CD4-positive, alpha-beta T cell (primary cell): ENCODE results near the gene F12. TPM values are rescaled to one million over a fixed set of nuclear protein-coding genes. Genes with fewer than 3 reads are reported as not detected.

ENCODE experiments used
- ATAC-seq: fragments of 200-7000 bp; cut with Tn5 transposase; one replicate; pipeline ENCODE4 v1.10.0; 2022; ENCODE audit warnings: mild to moderate bottlenecking; ENCODE audit not compliant: poor library complexity
- CTCF ChIA-PET: fragments of 350-600 bp; sonication (Branson Sonifier 250); formaldehyde crosslinking; loops from one replicate; lab custom pipeline; 2021; ENCODE audit warnings: antibody characterized with exemption, inconsistent platforms; lab: Charles Lee
- POLR2A ChIA-PET: fragments of 350-600 bp; sonication (Branson Sonifier 250); formaldehyde crosslinking; loops from one replicate; lab custom pipeline; 2021; ENCODE audit warnings: antibody characterized with exemption, inconsistent platforms; lab: Charles Lee
- DNase-seq, 14 experiments: peaks; one replicate each; pipeline ENCODE4 v3.0.0-alpha.2; 2013 to 2020; ENCODE audit warnings: mixed read lengths in 2 of 14
- H3K27ac ChIP-seq, 2 donors: one replicate each; pipeline versions ENCODE4 v1.5.1 to v1.7.0; 2013; ENCODE audit warnings: low read length in 2 of 2, low read depth in 1 of 2, mild to moderate bottlenecking in 1 of 2
- H3K27me3 ChIP-seq, 2 experiments: 1 replicate in 1 of 2; 2 replicates in 1 of 2; pipeline versions ENCODE4 v1.6.1 to v1.7.0; 2013; ENCODE audit warnings: low read length in 2 of 2, control low read depth in 1 of 2, mild to moderate bottlenecking in 1 of 2, moderate library complexity in 1 of 2; ENCODE audit not compliant: insufficient read depth in 2 of 2, control insufficient read depth in 1 of 2
- H3K36me3 ChIP-seq: one replicate; pipeline ENCODE4 v1.6.1; 2013; ENCODE audit warnings: low read length, control low read depth; ENCODE audit not compliant: insufficient read depth
- H3K4me1 ChIP-seq: one replicate; pipeline ENCODE4 v1.6.1; 2013; ENCODE audit warnings: low read length, control low read depth; ENCODE audit not compliant: insufficient read depth
- H3K4me3 ChIP-seq: one replicate; pipeline ENCODE4 v1.5.1; 2013; ENCODE audit warnings: mild to moderate bottlenecking, low read length, moderate library complexity
- H3K9me3 ChIP-seq, 2 experiments: 1 replicate in 1 of 2; 2 replicates in 1 of 2; pipeline versions ENCODE4 v1.6.1 to v1.7.0; 2013; ENCODE audit warnings: low read length in 2 of 2, mild to moderate bottlenecking in 2 of 2, control low read depth in 1 of 2, moderate library complexity in 1 of 2; ENCODE audit not compliant: control insufficient read depth in 1 of 2, insufficient read depth in 1 of 2
- H3K27ac Mint-ChIP-seq: one replicate; pipeline ENCODE4 v1.8.0; 2020; ENCODE audit warnings: mixed read lengths
- H3K27me3 Mint-ChIP-seq: one replicate; pipeline ENCODE4 v1.8.0; 2021; ENCODE audit warnings: mixed read lengths
- H3K36me3 Mint-ChIP-seq: one replicate; pipeline ENCODE4 v1.8.0; 2021; ENCODE audit warnings: low read depth, mixed read lengths
- H3K4me1 Mint-ChIP-seq: one replicate; pipeline ENCODE4 v1.8.0; 2021; ENCODE audit warnings: low read depth, mixed read lengths
- H3K4me3 Mint-ChIP-seq: one replicate; pipeline ENCODE4 v1.8.0; 2020; ENCODE audit warnings: mild to moderate bottlenecking, mixed read lengths
- H3K9me3 Mint-ChIP-seq: one replicate; pipeline ENCODE4 v1.8.0; 2020; ENCODE audit warnings: mixed read lengths
- CTCF ChIP-seq: fragments of 200-600 bp; IDR thresholded peaks from one replicate; pipeline ENCODE4 v1.8.0; 2022; ENCODE audit warnings: antibody characterized with exemption, mild to moderate bottlenecking
- intact Hi-C, 2 experiments: fragments of 100-400 bp; cut with DNase I in 1 of 2; cut with micrococcal nuclease in 1 of 2; formaldehyde crosslinking; loops; one replicate each; pipeline versions ENCODE4 v1.15.1 to v1.9.0; 2023 to 2025; cut with DNase I, micrococcal nuclease
- total RNA-seq, 174 experiments: library from RNA in 2 of 174; stranded (reverse) in 2 of 174; gene quantifications; one replicate each; pipeline ENCODE4 v1.2.3 and lab custom pipeline; 2021 to 2026

F12 gene
- total RNA-seq, 2 experiments from 2014 or later, result 0.20 to 0.60 TPM

DNA sequence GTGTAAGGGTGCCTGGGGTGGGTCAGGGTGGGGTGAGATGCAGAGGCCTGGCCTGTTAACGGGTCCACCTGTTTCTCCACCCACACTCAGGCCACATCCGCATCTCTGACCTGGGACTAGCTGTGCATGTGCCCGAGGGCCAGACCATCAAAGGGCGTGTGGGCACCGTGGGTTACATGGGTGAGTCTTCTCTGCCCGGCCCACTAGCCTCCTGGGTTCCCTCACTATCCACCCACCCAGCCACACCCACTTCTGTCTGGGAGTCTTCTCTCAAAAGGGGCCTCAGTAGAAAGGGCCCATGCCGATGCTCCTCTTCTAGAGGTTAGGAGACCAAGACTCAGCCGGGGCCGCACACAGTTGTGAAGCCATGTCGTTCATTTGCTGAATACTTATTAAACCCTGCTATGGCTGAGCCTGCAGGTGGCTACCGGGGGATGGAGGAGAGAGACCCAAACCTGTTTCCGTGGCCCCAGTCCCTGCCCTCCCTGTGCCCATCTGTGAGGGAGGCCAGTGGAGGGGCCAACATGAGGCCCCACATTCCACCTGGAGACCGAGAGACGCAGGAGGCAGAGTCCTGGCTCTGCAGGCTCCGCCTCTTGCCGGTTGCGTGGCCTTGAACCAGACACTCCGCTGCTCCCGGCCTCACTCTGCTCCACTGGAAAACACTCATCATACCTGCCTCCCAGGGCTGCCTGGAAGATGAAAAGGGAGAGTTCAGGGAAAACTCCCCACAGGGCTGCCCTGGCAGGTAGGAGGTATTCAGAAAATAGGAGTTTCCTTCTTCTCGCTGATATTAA lies 25.8 kb upstream of the F12 start:
- CTCF ChIA-PET, result interaction anchor here (1.3 to 2.4 kb wide), 2 partner anchors 31 to 45 kb away, joined by 4 to 16 read pairs; no protein-coding TSS in a partner anchor
- Mint-ChIP-seq H3K4me3 (peak overlapping the region; percentile 51), H3K9me3 (no peaks in the 10 kb centered on the region), H3K27me3 (no peaks in the 10 kb centered on the region), H3K36me3 (peaks cover 94% of the 10 kb centered on the region), H3K4me1 (peaks cover 80% of the 10 kb centered on the region), H3K27ac (peak overlapping the region; percentile 93)
- intact Hi-C loops, result no loop called here
- no peak for ATAC-seq
- H3K36me3 ChIP-seq, result peaks cover 95% of the 10 kb centered on the region
- no peak for TF ChIP-seq CTCF
- no peaks in the 10 kb centered on the region for H3K9me3 ChIP-seq
- peak in 1 of 14 experiments; percentile 7 for DNase-seq
- H3K27me3 ChIP-seq, result no peaks in the 10 kb centered on the region
- POLR2A ChIA-PET, result interaction anchor here (1.2 to 12.6 kb wide), 4 partner anchors 8 to 29 kb away, joined by 4 to 661 read pairs (median 128); partner anchors contain the start of genes F12, GRK6 and PRR7
- peak overlapping the region; percentile 87 to 92 for H3K27ac ChIP-seq
- H3K4me1 ChIP-seq, result peaks cover 100% of the 10 kb centered on the region
- no peak overlapping the region for H3K4me3 ChIP-seq

DNA sequence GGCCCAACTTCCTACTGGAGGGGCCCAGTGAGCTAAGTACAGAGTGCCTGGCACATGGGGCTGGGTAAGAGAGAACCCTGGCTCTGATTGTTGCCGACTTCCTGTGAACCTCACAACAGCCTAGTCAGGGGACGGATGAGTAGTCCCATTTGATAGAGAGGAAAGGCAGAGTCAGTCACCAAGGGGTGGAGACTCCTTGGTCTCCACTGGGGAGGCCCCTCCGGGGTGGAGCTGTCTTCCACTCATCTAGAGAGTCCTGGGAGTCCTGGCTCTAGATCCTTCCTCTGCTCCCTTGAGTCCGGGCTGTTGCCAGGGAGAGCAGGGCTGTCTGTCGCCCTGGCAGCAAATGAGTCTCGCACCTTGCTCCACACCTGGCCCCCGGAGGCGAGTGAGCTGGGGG lies 25.1 kb upstream of the F12 start:
- Histone ChIP-seq H3K4me1 (peaks cover 100% of the 10 kb centered on the region), H3K27ac (peak overlapping the region; percentile 87 to 92), H3K4me3 (no peak overlapping the region), H3K27me3 (no peaks in the 10 kb centered on the region), H3K36me3 (peaks cover 90% of the 10 kb centered on the region), H3K9me3 (no peaks in the 10 kb centered on the region)
- CTCF ChIA-PET, result interaction anchor here (1.3 to 2.4 kb wide), 2 partner anchors 31 to 44 kb away, joined by 4 to 16 read pairs; no protein-coding TSS in a partner anchor
- Mint-ChIP-seq H3K36me3 (peaks cover 94% of the 10 kb centered on the region), H3K27ac (peak overlapping the region; percentile 93), H3K4me3 (peak overlapping the region; percentile 86), H3K9me3 (no peaks in the 10 kb centered on the region), H3K27me3 (no peaks in the 10 kb centered on the region), H3K4me1 (peaks cover 80% of the 10 kb centered on the region)
- ATAC-seq (peak; percentile 48), DNase-seq (peak in 9 of 14 experiments; percentile 31 to 72 (median 52))
- no peak for TF ChIP-seq CTCF
- intact Hi-C loops, result no loop called here
- POLR2A ChIA-PET, result interaction anchor here (0.7 to 12.6 kb wide), 5 partner anchors 8 to 29 kb away, joined by 3 to 661 read pairs (median 6); partner anchors contain the start of genes F12, GRK6 and PRR7

GRCh38 chr5:177433658-177434217 lies 24.4 kb upstream of the F12 start:
- H3K9me3 Mint-ChIP-seq, result no peaks in the 10 kb centered on the region
- peaks cover 80% of the 10 kb centered on the region for H3K4me1 Mint-ChIP-seq
- ChIA-PET POLR2A (interaction anchor here (0.7 to 12.6 kb wide), 7 partner anchors 8 to 44 kb away, joined by 3 to 661 read pairs (median 15); partner anchors contain the start of genes F12, GRK6 and PRR7), CTCF (interaction anchor here (1.3 to 9.3 kb wide), 3 partner anchors 21 to 43 kb away, joined by 4 to 82 read pairs (median 16); no protein-coding TSS in a partner anchor)
- H3K27me3 ChIP-seq, result no peaks in the 10 kb centered on the region
- no peak for TF ChIP-seq CTCF
- no peak overlapping the region for H3K4me3 ChIP-seq
- H3K9me3 ChIP-seq, result no peaks in the 10 kb centered on the region
- no peaks in the 10 kb centered on the region for H3K27me3 Mint-ChIP-seq
- H3K27ac Mint-ChIP-seq, result peak overlapping the region; percentile 93
- H3K36me3 Mint-ChIP-seq, result peaks cover 94% of the 10 kb centered on the region
- peak overlapping the region; percentile 87 to 92 for H3K27ac ChIP-seq
- DNase-seq (peak in 1 of 14 experiments; percentile 26), ATAC-seq (no peak)
- peak overlapping the region; percentile 86 for H3K4me3 Mint-ChIP-seq
- H3K4me1 ChIP-seq, result peaks cover 100% of the 10 kb centered on the region
- peaks cover 87% of the 10 kb centered on the region for H3K36me3 ChIP-seq
- intact Hi-C loops, result no loop called here
